Panc1 (cell line): ENCODE data around the gene PITX1. TPM values are rescaled to one million over a fixed set of nuclear protein-coding genes. Genes with fewer than 3 reads are reported as not detected.

Source experiments
- ATAC-seq: fragments of 200-7000 bp; cut with Tn5 transposase; 2 replicates; pipeline ENCODE4 v1.9.1; 2020; ENCODE audit warnings: mild to moderate bottlenecking, moderate library complexity
- BruUV-seq: library from RNA; stranded (reverse); fragments of 400-500 nt; replicated peaks from 2 replicates; lab custom pipeline; 2021; lab: Mats Ljungman, UMichigan
- CTCF ChIA-PET: fragments of 300-600 bp; sonication (Branson Sonifier 250); formaldehyde crosslinking; loops from one replicate; lab custom pipeline; 2022; ENCODE audit warnings: antibody characterized with exemption; lab: Charles Lee
- POLR2A ChIA-PET: fragments of 300-600 bp; sonication (Branson Sonifier 250); formaldehyde crosslinking; loops from one replicate; lab custom pipeline; 2022; ENCODE audit warnings: antibody characterized with exemption; lab: Charles Lee
- DNase-seq: peaks from one replicate; pipeline ENCODE4 v3.0.0-alpha.2; 2010; ENCODE audit warnings: low read depth, low spot score
- H3K27ac ChIP-seq: 2 replicates; pipeline ENCODE4 v1.5.1; 2011; ENCODE audit warnings: mild to moderate bottlenecking, low read length, inconsistent platforms
- H3K27me3 ChIP-seq: fragments of 200-500 bp; sonication (Bioruptor generic); 2 replicates; pipeline ENCODE4 v1.6.0; 2014; ENCODE audit warnings: low read length, inconsistent platforms; ENCODE audit not compliant: control insufficient read depth, insufficient read depth
- H3K36me3 ChIP-seq: fragments of 200-500 bp; sonication (Bioruptor generic); 2 replicates; pipeline ENCODE4 v1.5.1; 2014; ENCODE audit warnings: inconsistent platforms, mild to moderate bottlenecking, low read length, moderate library complexity; ENCODE audit not compliant: control insufficient read depth, insufficient read depth
- H3K4me1 ChIP-seq: 2 replicates; pipeline ENCODE4 v1.5.1; 2011; ENCODE audit warnings: inconsistent platforms, mild to moderate bottlenecking, low read length, moderate library complexity; ENCODE audit not compliant: control insufficient read depth, insufficient read depth
- H3K4me3 ChIP-seq, 2 experiments: 2 replicates each; pipeline ENCODE4 v1.5.1; 2011 to 2012; ENCODE audit warnings: low read depth in 2 of 2, low read length in 2 of 2, mild to moderate bottlenecking in 2 of 2, inconsistent platforms in 1 of 2, moderate library complexity in 1 of 2
- H3K9me3 ChIP-seq: fragments of 200-500 bp; sonication (Bioruptor generic); 2 replicates; pipeline ENCODE4 v1.5.1; 2014; ENCODE audit warnings: low read depth, mild to moderate bottlenecking, inconsistent platforms, low read length, moderate library complexity; ENCODE audit not compliant: control insufficient read depth, insufficient read depth
- POLR2AphosphoS5 ChIP-seq: IDR thresholded peaks from 2 replicates; pipeline ENCODE4 v1.6.1; 2012; ENCODE audit warnings: mild to moderate bottlenecking, low read depth, low read length, moderate library complexity
- SIN3A ChIP-seq: IDR thresholded peaks from 2 replicates; pipeline ENCODE4 v1.6.1; 2012; ENCODE audit warnings: low read depth, mild to moderate bottlenecking, low read length, moderate library complexity, borderline replicate concordance; ENCODE audit not compliant: insufficient read depth
- TCF7L2 ChIP-seq: IDR thresholded peaks from 2 replicates; pipeline ENCODE4 v1.6.1; 2011; ENCODE audit warnings: mild to moderate bottlenecking, low read depth, low read length, inconsistent platforms
- in situ Hi-C: cut with HindIII; loops from 2 replicates; pipeline ENCODE4 v1.10.0; 2016; ENCODE audit warnings: low sequenced_read_pairs, low pct_unique_long_range_greater_than_20kb
- intact Hi-C: fragments of 100-400 bp; cut with micrococcal nuclease; formaldehyde crosslinking; loops from one replicate; pipeline ENCODE4 v1.10.0; 2022; ENCODE audit not compliant: unreplicated experiment
- total RNA-seq: library from RNA; stranded (reverse); gene quantifications from one replicate; pipeline ENCODE4 v1.2.1, GENCODE V29; 2021; ENCODE audit not compliant: unreplicated experiment
- TF ChIP-seq, protein P1 (sequence below), 2 experiments: IDR thresholded peaks; 2 replicates each; pipeline ENCODE4 v1.6.1; 2011 to 2012; ENCODE audit warnings: low read depth in 2 of 2, control low read depth in 1 of 2, low read length in 1 of 2, mild to moderate bottlenecking in 1 of 2, moderate library complexity in 1 of 2; ENCODE audit not compliant: insufficient read depth in 1 of 2
- TF ChIP-seq, protein P2 (sequence below): fragments of 450-650 bp; IDR thresholded peaks from 2 replicates; pipeline ENCODE4 v1.5.1; 2017; ENCODE audit warnings: mild to moderate bottlenecking

PITX1 gene
- total RNA-seq, 1 experiment from 2014 or later = 41.5 TPM

DNA sequence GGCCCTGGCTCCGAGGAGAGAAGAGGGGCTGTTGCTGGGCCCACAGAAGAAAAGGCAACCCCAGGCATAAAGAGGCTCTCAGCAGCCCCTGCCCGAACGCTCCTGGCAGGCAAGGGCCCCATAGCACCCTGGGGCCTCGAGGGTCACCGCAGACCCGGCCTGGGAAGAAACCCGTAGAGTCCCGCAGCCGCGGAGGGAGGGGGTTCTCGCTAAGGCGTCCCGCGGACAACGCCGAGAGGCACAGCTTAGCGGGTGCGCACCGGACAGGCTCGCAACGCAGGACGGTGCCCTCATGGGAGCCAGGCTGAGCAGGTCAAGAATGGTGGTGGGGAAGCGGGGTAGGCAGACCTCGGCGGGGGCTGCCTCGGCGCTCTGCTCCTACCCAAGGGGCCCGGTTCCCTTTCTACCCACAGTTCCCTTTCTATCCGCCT lies 6.7 kb downstream of the PITX1 start:
- no peak overlapping the region for H3K4me3 ChIP-seq
- ChIA-PET POLR2A (no interaction called here), CTCF (no interaction called here)
- H3K4me1 ChIP-seq = peaks cover 15% of the 10 kb centered on the region
- DNase-seq = no peak
- no peak for TF ChIP-seq SIN3A
- no peak for TF ChIP-seq POLR2AphosphoS5
- TF ChIP-seq TCF7L2 = no peak
- TF ChIP-seq, protein P1, sequence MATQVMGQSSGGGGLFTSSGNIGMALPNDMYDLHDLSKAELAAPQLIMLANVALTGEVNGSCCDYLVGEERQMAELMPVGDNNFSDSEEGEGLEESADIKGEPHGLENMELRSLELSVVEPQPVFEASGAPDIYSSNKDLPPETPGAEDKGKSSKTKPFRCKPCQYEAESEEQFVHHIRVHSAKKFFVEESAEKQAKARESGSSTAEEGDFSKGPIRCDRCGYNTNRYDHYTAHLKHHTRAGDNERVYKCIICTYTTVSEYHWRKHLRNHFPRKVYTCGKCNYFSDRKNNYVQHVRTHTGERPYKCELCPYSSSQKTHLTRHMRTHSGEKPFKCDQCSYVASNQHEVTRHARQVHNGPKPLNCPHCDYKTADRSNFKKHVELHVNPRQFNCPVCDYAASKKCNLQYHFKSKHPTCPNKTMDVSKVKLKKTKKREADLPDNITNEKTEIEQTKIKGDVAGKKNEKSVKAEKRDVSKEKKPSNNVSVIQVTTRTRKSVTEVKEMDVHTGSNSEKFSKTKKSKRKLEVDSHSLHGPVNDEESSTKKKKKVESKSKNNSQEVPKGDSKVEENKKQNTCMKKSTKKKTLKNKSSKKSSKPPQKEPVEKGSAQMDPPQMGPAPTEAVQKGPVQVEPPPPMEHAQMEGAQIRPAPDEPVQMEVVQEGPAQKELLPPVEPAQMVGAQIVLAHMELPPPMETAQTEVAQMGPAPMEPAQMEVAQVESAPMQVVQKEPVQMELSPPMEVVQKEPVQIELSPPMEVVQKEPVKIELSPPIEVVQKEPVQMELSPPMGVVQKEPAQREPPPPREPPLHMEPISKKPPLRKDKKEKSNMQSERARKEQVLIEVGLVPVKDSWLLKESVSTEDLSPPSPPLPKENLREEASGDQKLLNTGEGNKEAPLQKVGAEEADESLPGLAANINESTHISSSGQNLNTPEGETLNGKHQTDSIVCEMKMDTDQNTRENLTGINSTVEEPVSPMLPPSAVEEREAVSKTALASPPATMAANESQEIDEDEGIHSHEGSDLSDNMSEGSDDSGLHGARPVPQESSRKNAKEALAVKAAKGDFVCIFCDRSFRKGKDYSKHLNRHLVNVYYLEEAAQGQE (IDR thresholded peaks at IDR 0.05; ENCODE audit: insufficient read depth in 1 of 2, low read depth in 2 of 2, low read length in 1 of 2) = no peak
- TF ChIP-seq, protein P2, sequence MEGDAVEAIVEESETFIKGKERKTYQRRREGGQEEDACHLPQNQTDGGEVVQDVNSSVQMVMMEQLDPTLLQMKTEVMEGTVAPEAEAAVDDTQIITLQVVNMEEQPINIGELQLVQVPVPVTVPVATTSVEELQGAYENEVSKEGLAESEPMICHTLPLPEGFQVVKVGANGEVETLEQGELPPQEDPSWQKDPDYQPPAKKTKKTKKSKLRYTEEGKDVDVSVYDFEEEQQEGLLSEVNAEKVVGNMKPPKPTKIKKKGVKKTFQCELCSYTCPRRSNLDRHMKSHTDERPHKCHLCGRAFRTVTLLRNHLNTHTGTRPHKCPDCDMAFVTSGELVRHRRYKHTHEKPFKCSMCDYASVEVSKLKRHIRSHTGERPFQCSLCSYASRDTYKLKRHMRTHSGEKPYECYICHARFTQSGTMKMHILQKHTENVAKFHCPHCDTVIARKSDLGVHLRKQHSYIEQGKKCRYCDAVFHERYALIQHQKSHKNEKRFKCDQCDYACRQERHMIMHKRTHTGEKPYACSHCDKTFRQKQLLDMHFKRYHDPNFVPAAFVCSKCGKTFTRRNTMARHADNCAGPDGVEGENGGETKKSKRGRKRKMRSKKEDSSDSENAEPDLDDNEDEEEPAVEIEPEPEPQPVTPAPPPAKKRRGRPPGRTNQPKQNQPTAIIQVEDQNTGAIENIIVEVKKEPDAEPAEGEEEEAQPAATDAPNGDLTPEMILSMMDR = no peak
- H3K36me3 ChIP-seq = peaks cover under 1% of the 10 kb centered on the region; the same call in 1 of the 2 replicates
- H3K27ac ChIP-seq = no peak overlapping the region
- H3K27me3 ChIP-seq = no peaks in the 10 kb centered on the region
- intact Hi-C loops = no loop called here
- in situ Hi-C loops = no loop called here
- ATAC-seq = no peak
- H3K9me3 ChIP-seq = no peaks in the 10 kb centered on the region
- no TSS peak for BruUV-seq

DNA sequence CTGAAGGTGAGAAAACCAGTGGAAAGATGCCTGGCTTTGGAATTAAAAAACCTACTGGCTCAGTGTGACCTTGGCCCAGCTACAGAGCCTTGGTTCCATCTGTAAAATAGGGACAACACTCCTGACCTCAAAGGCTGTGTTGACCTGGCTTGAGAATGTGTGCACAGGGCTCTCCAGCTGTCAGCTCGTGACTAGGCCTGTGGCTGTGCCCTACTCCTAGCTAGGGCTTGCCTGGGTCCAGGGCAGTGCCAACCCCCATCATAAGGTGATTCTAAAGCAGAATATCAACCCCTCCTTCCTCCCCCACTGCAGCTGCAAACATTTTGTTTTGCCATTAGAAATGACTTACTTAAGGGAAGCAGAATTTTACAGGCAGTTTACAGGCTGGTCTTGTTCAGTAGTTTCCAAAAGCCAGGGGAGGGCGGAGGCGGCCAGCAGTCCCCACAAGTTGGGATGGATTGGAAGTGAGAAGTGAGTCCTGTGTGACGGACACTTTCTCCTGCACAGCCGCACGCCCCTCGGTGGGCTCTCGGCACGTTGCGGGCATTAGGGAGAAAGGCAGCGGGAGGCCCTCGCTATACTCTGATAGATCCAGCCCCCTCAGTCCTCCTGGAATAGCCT lies 7.3 kb downstream of the PITX1 start:
- Histone ChIP-seq H3K4me1 (peaks cover 15% of the 10 kb centered on the region), H3K4me3 (no peak overlapping the region), H3K36me3 (no peaks in the 10 kb centered on the region), H3K9me3 (no peaks in the 10 kb centered on the region), H3K27me3 (no peaks in the 10 kb centered on the region), H3K27ac (no peak overlapping the region)
- ChIA-PET CTCF (interaction anchor here (1.1 kb wide), 1 partner anchor 154 kb away, joined by 3 read pairs; no protein-coding TSS in a partner anchor), POLR2A (interaction anchor here (0.6 kb wide), 1 partner anchor 306 kb away, joined by 8 read pairs; no protein-coding TSS in a partner anchor)
- BruUV-seq = no TSS peak
- DNase-seq (no peak), ATAC-seq (no peak)
- TF ChIP-seq, protein P1 (IDR thresholded peaks at IDR 0.05; ENCODE audit: insufficient read depth in 1 of 2, low read depth in 2 of 2, low read length in 1 of 2) = no peak
- TF ChIP-seq POLR2AphosphoS5 = no peak
- no peak for TF ChIP-seq TCF7L2
- TF ChIP-seq SIN3A = no peak
- TF ChIP-seq, protein P2 = no peak
- intact Hi-C loops (no loop called here), in situ Hi-C loops (no loop called here)
